ENCODE data around the gene CLCA1.
"Not testable (repeated sequence)": the region's sequence is repeated elsewhere in the genome, so short reads cannot be mapped to it uniquely, and the experiment has no call there.

CLCA1 gene

DNA sequence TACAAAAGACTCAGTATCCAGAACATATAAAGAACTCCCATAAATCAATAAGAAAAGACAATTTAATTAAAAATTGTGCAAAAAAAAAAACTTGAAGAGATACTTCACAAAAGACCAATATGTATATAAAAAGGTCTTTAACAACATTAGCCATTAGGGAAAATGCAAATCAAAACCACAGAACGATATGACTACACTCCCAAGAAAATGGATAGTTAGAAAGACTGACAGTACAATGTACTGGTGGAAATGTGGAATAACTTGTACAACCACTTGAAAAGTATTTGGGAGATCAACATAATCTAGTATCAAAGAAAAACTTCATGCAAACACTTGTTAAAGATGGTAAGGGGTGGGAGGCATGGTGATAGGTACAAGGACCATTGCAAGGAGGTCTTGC, 3.9 kb upstream of the CLCA1 start:
- no peak for DNase-seq

DNA sequence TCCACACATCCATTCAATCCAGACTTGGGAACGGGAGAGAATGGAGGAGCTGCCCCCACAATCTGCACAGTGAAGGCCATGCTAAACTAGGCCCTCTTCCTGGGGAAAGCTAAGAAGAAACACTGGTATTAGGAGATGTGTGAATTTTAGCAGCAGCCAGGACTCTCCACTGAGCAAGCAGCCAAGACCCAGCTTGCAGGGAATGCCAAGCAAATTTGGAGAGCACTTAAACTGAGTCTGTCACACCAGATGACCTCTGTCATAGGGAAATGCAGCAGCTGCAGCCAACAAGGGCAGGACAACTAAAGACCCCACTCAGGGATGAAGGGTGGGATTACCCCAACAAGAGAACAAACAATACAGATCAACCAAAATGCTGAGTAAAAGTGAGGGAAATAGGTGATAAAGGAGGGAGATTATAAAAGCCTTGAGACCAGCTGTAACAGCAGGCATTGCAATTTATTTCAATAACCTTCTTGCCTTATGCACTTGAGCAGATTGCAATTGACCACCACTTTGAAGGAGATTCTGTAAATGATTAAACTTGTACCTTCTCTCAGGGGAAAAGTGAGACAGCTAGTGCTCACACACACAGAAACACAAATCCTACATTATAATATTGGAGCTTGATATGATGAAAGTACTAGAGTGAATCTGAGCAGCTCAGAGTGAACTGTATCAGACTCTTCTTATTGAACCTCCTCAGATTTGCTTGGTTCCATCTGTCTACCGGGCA, 2.5 kb upstream of the CLCA1 start:
- DNase-seq, result no peak

- no peak for DNase-seq
These were observed 1.7 kb upstream of the CLCA1 start for GRCh38 chr1:86466986-86467385.

DNA sequence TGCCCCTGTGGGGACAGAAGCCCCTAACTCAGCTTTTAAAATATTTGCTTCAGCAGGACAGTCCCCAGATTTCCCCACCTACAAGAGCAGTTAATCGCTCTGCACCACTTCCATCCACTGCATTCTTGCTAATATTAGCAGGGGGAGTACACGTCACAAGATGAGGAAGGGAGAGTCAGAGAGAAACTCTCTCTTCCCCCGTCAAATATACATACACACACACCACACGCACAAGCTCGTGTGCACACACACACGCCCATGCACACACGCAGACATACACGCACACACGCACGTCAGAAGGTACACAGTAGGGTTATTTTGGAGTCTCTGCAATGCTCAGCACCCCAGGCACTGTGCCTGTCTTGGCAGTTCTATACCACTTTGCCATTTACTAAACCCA, 2.1 kb downstream of the CLCA1 start:
- no peak for DNase-seq

- no peak for DNase-seq
These were observed 2.6 kb downstream of the CLCA1 start for GRCh38 chr1:86471291-86471690.

DNA sequence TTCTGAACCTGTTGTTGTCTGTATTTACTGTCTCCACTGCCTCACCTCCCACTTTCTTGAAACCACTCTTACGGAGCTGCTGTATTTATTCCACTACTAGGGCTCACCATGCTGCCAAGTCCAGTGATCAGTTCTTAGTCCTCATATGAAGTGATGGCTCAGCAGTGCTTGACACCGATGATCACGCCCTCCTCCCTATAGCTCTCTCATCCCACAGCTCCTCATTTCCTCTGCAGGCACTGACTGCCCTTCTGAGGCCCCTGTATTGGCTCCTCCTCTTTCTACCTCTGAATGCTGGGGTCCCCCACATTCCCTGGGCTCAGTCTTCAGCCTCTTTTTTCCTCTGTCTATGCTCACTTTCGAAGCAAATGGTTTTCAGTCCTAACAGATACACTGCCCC, 3.4 kb downstream of the CLCA1 start:
- no peak for DNase-seq

GRCh38 chr1:86472767-86473166, 4.0 kb downstream of the CLCA1 start:
- DNase-seq, result no peak

GRCh38 chr1:86477256-86477655, 8.5 kb downstream of the CLCA1 start:
- DNase-seq, result no peak

DNA sequence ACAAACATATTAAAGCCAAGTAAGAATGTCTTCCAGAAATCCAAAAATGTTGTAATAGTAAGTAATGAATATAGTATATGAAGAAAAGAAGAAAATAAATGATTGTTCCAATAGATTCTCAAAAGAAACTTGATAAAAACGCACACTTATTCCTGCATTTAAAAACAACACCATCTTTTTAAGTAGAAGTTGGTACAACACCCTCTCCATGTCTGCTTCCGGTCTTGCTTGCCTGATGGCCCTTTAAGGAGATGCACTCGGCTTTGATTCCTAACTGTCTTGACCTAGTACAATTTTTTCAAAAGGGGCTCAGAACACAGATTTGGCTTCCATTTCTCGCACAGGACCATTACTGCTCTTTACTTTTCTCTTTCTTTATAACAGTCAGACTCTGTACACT, 9.0 kb downstream of the CLCA1 start:
- no peak for DNase-seq

DNA sequence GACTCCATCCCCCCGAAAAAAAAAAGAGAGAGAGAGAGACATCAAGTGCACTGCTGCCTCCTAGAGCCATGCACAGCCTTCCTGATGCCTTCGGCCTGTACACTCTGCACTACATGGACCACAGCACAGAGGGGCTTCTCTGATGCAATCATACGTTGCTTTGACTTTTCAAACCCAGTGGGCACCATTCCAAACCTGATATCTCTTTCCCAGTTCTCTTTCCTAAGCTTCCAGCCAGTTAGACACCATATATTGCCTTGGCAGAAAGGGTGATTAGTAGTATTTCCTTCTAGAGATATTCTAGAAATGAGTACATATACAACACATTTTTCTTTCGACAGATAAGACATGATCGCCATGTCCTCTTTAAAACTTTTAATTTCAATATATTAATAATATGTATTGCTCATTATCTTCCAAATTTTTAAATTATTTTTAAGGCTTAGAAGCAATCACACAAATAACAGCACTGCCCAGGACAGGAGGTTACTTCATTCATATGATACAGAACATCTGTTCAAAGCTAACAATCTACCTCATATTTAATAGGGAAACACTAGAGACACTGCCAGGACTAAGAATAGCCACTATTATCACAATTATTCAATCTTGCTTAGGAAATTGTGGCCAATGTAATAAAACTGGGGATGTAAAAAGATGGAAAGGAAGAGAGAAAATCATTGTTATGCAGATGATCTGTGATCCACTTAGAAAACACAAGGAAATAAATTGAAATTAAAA, 9.9 kb downstream of the CLCA1 start:
- DNase-seq, result no peak

GRCh38 chr1:86481966-86482365, 13.2 kb downstream of the CLCA1 start:
- DNase-seq, result no peak

DNA sequence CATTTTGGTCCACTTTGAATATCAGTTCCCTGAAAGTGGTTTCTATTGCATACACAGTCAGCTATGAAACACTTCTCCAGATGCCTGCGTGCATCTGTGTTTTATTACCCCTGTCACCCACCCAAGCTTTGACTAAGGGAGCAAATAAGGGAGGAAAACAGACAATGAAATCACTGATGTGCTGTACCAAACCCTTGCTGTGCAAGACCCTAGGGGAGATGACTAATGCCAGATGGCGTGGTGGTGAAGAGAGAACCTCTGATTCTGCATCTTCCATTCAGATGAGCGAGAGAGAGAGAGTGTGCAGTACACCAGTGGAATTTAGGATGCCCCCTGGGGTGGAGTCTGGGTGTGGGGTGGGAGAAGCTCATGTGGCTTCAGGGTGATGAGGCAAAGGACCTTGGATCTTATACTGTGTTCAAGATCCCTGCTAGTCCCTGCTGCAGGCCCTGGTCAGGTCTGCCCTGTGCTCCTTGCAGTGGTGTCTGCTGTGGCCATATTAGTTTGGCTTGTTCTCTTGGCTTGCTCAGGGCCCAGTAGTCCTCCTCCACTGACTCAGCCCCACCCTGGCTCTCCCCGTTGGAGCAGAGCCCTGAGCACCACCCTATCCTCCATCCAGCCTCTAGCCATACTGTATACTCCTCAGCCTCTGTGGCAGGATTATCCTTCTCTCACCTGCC, 18.5 kb downstream of the CLCA1 start:
- no peak for DNase-seq

GRCh38 chr1:86487811-86488141, 19.0 kb downstream of the CLCA1 start:
- no peak for DNase-seq

DNA sequence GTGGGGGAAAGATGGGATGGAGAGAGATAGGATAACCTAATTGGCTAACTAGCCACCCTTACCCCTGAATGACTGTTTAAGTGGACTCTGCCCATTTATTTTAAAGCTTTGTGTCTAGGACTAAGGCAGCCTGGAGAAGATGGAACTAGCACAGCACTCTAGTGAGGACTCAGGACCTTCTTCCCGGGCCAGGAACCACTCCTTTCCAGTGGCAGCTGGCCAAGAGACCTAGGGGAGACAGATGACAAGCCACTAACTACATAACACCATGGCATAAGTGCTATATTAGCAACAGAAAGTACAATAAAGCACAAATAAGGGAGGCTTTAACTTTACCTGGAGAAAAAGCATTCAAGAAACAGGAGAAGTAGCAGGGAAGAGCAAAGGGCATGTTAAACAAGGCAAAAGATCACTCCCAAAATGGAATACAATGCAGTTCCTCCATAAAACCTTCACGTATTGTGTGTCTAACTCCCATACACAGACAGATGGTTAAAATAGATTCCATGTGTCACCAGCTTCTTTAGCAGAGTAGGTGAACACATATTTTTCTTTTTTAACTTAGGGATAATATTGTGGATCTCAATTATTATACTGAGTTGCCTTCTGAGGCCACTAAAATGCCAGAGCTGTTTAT, 20.6 kb downstream of the CLCA1 start:
- no peak for DNase-seq

- DNase-seq, result no peak
These were observed 22.6 kb downstream of the CLCA1 start for GRCh38 chr1:86491171-86491950.

GRCh38 chr1:86498281-86498680, 29.6 kb downstream of the CLCA1 start:
- no peak for DNase-seq

GRCh38 chr1:86499987-86500593, 31.4 kb downstream of the CLCA1 start:
- DNase-seq, result peak; percentile 49

DNA sequence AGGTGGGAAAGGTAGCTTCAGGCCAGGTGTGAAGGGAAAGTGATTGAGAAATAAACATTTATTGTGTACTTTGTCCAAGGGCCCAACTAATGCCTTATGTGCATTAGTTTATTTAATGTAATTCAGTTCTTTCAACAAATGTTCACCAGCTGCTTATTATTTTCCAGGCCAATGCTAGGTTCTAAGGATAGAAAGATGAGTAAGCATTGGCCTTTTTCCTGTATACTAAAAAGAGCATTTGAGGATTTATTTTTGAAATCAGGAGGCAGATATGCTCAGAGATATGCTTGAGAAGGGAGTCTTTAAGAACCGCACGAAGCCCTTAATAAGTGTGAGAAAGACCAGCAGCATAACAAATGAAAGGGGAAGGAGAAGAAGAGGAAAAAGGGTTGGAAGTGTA, 32.0 kb downstream of the CLCA1 start:
- no peak for DNase-seq

DNA sequence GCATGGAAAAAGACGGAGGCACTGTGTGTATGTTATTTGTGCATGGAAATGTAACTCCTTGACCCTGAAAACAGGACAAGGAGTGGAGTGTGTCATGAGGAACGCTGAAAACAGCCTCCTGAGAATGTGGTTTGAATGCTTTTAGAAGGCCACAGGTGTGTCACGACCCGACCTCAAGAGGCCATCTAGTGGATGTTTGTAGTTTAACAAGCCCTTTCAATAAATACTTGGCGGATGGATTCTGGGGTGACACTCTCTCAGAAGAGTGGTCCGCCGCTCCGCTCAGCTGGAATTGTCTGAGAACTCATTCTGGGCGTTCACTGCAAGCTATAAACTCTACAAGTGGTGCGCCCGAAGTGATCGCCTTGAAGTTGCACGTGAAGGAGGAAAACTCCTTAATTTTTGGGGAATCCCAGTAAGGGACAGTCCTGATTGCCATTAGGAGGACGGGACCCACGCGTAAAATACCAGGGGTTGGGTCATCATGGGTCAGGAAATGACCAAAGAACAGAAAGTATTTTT, 33.5 kb downstream of the CLCA1 start:
- DNase-seq, result not testable (repeated sequence)

- DNase-seq, result no peak
These were observed 34.1 kb downstream of the CLCA1 start for GRCh38 chr1:86502721-86503405.

- DNase-seq, result no peak
These were observed 34.8 kb downstream of the CLCA1 start for GRCh38 chr1:86503406-86504136.
